Stomach (tissue), 4 donors: ENCODE measurements around the gene BTG4.

Experiments
- CTCF ChIP-seq, 7 experiments: fragments of 450-650 bp in 4 of 7; fragments of 200-600 bp in 3 of 7; sonication (generic) in 3 of 7; IDR thresholded peaks; one replicate each; pipeline ENCODE4 v1.5.1; 2016 to 2019; ENCODE audit warnings: antibody characterized with exemption in 7 of 7, control low read depth in 2 of 7, mild to moderate bottlenecking in 1 of 7
- EP300 ChIP-seq: sonication (generic); formaldehyde crosslinking; IDR thresholded peaks from one replicate; pipeline ENCODE4 v1.6.1; 2017; ENCODE audit warnings: antibody characterized with exemption
- POLR2AphosphoS5 ChIP-seq, 3 donors: sonication (generic); formaldehyde crosslinking; IDR thresholded peaks; one replicate each; pipeline ENCODE4 v1.6.1; 2016; ENCODE audit warnings: antibody characterized with exemption in 3 of 3

- TF ChIP-seq EP300 (no peak), CTCF (IDR thresholded peaks at IDR 0.05) (no peak), POLR2AphosphoS5 (IDR thresholded peaks at IDR 0.05) (peak in 1 of 3 donors; percentile 6)
Measured at GRCh38 chr11:111538407-111539114, 26.4 kb upstream of the BTG4 start.
